GM18951 (cell line): ENCODE measurements around the gene MAP3K14.

ENCODE experiments used
- POLR2A ChIP-seq: IDR thresholded peaks from 4 replicates; pipeline ENCODE4 v1.6.1; 2011; ENCODE audit warnings: mild to moderate bottlenecking; ENCODE audit not compliant: insufficient read length, insufficient read depth; ENCODE audit errors: extremely low read depth
- in situ Hi-C: fragments of 300-500 bp; cut with MboI; formaldehyde crosslinking; loops from one replicate; pipeline ENCODE4 v1.12.0; 2022; ENCODE audit warnings: low sequenced_read_pairs, mixed read lengths, inconsistent platforms; ENCODE audit not compliant: unreplicated experiment

MAP3K14 gene

GRCh38 chr17:45316434-45317110, at the start of gene MAP3K14:
TSS of gene MAP3K14 (minus strand) at chr17:45317020. CDS start at chr17:45290745, 26,275 bp downstream.
- peak; percentile 95 for TF ChIP-seq POLR2A
- in situ Hi-C loops = no loop called here

GRCh38 chr17:45366049-45366448, 49.2 kb upstream of the MAP3K14 start:
- no peak for TF ChIP-seq POLR2A
- in situ Hi-C loops = no loop called here

- in situ Hi-C loops = no loop called here
- TF ChIP-seq POLR2A = no peak
Observed at GRCh38 chr17:45364531-45365390, 47.9 kb upstream of the MAP3K14 start.

DNA sequence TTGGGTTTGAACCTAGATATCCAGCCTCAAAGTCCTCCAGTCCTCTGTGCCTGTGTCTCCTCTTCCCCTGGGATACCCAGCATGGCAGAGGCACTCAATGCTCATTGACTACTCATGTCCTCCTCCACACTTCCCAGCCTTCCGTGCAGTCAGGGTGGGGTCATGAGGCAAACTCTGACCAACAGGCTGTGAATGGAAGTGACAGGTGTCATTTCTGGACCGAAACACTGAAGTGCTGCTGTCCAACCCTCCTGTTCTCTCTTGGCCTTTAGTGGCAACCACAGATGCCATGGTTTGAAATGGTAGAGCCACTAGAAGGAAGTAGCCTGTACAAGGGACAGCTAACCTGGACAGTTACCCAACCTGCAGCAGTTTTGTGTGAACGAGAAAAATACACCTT, 46.7 kb upstream of the MAP3K14 start:
- in situ Hi-C loops = no loop called here
- no peak for TF ChIP-seq POLR2A

GRCh38 chr17:45361976-45362375, 45.2 kb upstream of the MAP3K14 start:
- no peak for TF ChIP-seq POLR2A
- in situ Hi-C loops = no loop called here

DNA sequence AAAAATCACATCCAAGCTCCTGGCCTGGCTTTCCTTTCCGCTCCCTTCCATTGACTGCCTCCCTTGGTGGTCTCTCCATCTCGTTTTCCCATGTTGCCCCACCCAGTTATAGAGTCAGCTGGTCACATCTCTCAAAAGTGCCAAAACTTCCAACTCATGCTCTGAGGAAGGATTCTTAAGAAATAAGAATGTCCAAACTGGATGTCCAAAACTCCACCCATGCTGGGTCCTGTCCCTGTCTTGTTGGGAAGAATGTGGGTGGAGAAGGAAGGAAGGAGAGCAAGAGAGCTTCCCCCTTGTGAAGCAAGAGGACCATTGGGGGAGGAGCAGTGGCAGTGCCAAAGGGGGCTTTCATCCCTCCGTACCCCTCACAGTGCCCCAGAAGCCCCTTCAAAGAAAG, 44.6 kb upstream of the MAP3K14 start:
- TF ChIP-seq POLR2A = no peak
- in situ Hi-C loops = no loop called here

GRCh38 chr17:45357364-45357997, 40.7 kb upstream of the MAP3K14 start:
- in situ Hi-C loops = no loop called here
- TF ChIP-seq POLR2A = no peak

DNA sequence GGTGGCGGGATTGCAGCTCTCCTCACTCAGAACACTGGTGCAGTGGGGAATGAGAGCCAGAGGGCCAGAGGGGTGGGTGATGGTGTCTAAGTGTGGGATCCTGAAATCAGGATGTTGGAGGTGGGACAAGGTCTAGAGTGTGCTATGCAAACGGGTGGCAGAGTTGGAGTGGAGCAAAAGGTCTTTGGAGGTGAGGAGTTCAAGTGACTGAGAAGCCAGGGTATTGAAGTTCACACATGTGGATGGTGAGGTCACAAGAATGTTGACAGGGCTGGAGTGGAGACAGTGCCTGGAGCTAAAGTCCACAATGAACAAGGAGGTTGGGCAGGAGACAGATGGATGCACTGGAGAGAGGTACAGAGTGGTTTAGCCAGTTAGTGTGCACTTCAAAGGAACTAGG, 38.3 kb upstream of the MAP3K14 start:
- no peak for TF ChIP-seq POLR2A
- in situ Hi-C loops = no loop called here

DNA sequence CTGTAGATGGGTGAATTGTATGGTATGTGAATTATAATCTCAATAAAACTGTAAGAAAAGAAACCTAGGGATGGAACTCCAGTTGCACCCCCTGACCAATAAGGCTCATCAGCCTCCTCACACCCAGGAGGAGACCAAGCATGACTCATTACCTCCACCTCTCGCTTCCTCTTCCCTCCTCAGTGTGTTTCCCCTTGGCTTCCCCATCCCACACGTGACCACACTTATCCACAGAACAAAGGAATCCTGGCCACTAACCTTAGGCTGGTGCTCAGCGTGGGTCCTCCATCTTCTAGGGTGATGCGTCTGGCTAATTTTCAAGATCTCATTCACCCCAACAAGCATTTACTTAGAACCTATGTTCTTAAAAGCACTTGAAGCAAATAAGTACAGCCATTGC, 36.2 kb upstream of the MAP3K14 start:
- TF ChIP-seq POLR2A = no peak
- in situ Hi-C loops = no loop called here

- no peak for TF ChIP-seq POLR2A
- in situ Hi-C loops = no loop called here
Observed at GRCh38 chr17:45351831-45352230, 35.0 kb upstream of the MAP3K14 start.

- in situ Hi-C loops = no loop called here
- no peak for TF ChIP-seq POLR2A
Observed at GRCh38 chr17:45347444-45347843, 30.6 kb upstream of the MAP3K14 start.

- TF ChIP-seq POLR2A = no peak
- in situ Hi-C loops = no loop called here
Observed at GRCh38 chr17:45346216-45347015, 29.6 kb upstream of the MAP3K14 start.
